Karpas-422 (cell line): ENCODE measurements around the gene FKBP1A. TPM values are rescaled to one million over a fixed set of nuclear protein-coding genes. Genes with fewer than 3 reads are reported as not detected.
"Not testable (repeated sequence)": the region's sequence is repeated elsewhere in the genome, so short reads cannot be mapped to it uniquely, and the experiment has no call there.

Experiments
- DNase-seq: peaks from one replicate; pipeline ENCODE4 v3.0.0-alpha.2; 2015
- H2AFZ ChIP-seq: fragments of 200-600 bp; sonication (generic); 2 replicates; pipeline ENCODE4 v1.6.1; 2014; ENCODE audit warnings: antibody characterized with exemption, low read length, mixed read lengths
- H3K27ac ChIP-seq: fragments of 200-600 bp; sonication (generic); 2 replicates; pipeline ENCODE4 v1.5.1; 2014; ENCODE audit warnings: mild to moderate bottlenecking, low read length, moderate library complexity
- H3K27me3 ChIP-seq: fragments of 200-600 bp; sonication (generic); 2 replicates; pipeline ENCODE4 v1.6.1; 2014; ENCODE audit warnings: low read length, mixed read lengths
- H3K36me3 ChIP-seq: fragments of 200-600 bp; sonication (generic); 2 replicates; pipeline ENCODE4 v1.6.1; 2014; ENCODE audit warnings: low read length, mixed read lengths; ENCODE audit not compliant: insufficient read depth
- H3K4me1 ChIP-seq: fragments of 200-600 bp; sonication (generic); 2 replicates; pipeline ENCODE4 v1.6.1; 2014; ENCODE audit warnings: mild to moderate bottlenecking, low read length, mixed read lengths
- H3K4me2 ChIP-seq: fragments of 200-600 bp; sonication (generic); 2 replicates; pipeline ENCODE4 v1.6.1; 2014; ENCODE audit warnings: low read length, low read depth, mild to moderate bottlenecking; ENCODE audit not compliant: poor library complexity, severe bottlenecking
- H3K4me3 ChIP-seq: fragments of 200-600 bp; sonication (generic); 2 replicates; pipeline ENCODE4 v1.5.1; 2014; ENCODE audit warnings: mild to moderate bottlenecking, antibody characterized with exemption, low read length, mixed read lengths
- H3K79me2 ChIP-seq: fragments of 200-600 bp; sonication (generic); 2 replicates; pipeline ENCODE4 v1.6.1; 2014; ENCODE audit warnings: mild to moderate bottlenecking, low read length, mixed read lengths
- H3K9ac ChIP-seq: fragments of 200-600 bp; sonication (generic); 2 replicates; pipeline ENCODE4 v1.6.0; 2014; ENCODE audit warnings: low read length
- H3K9me2 ChIP-seq: fragments of 200-600 bp; sonication (generic), shearing (Covaris generic); replicated peaks from 2 replicates; pipeline ENCODE4 v1.6.0; 2014; ENCODE audit warnings: mild to moderate bottlenecking, low read length, moderate library complexity; ENCODE audit not compliant: insufficient read depth
- H3K9me3 ChIP-seq: fragments of 300-700, 200-600 bp; sonication (generic); 2 replicates; pipeline ENCODE4 v1.6.1; 2014; ENCODE audit warnings: low read length, mixed read lengths
- H4K20me1 ChIP-seq: fragments of 200-600 bp; sonication (generic); 2 replicates; pipeline ENCODE4 v1.6.1; 2014; ENCODE audit warnings: mild to moderate bottlenecking, antibody characterized with exemption, low read length, low read depth; ENCODE audit not compliant: insufficient read depth
- total RNA-seq: library from RNA; depleted of rRNA; stranded (reverse); fragments of >200 nt; shearing (Covaris generic); gene quantifications from 2 replicates; pipeline ENCODE4 v1.2.3, GENCODE V29; 2014; ENCODE audit warnings: low replicate concordance

The FKBP1A gene
- total RNA-seq, 1 experiment from 2014 or later, result 187 TPM

DNA sequence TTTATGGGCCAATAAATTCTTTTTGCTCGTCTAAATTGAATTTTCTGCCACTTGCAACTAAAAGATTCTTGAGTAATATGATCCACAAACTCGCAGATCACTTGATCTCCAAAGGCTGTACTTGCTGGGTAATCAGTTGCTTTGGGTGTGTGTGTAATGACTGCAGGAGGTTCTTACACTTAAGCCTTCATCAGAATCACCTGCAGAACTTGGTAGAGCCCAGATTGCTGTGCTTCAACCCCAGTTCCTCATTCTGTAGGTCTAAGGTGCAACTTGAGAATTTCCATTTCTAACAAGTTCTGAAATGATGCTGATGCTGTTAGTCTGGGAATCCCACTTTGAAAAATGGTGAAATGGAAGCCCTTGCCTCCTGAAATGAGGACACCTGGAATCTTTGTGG lies 12.9 kb upstream of the FKBP1A start:
- H3K27ac ChIP-seq, result no peak overlapping the region
- H3K9me3 ChIP-seq, result no peaks in the 10 kb centered on the region
- H3K9ac ChIP-seq, result no peak overlapping the region
- H3K4me2 ChIP-seq, result no peak overlapping the region
- no peaks in the 10 kb centered on the region for H3K4me1 ChIP-seq
- H3K79me2 ChIP-seq, result no peaks in the 10 kb centered on the region
- H4K20me1 ChIP-seq, result no peaks in the 10 kb centered on the region
- no peaks in the 10 kb centered on the region for H3K9me2 ChIP-seq
- no peak overlapping the region for H2AFZ ChIP-seq
- H3K27me3 ChIP-seq, result no peaks in the 10 kb centered on the region
- no peak overlapping the region for H3K4me3 ChIP-seq
- no peak for DNase-seq
- H3K36me3 ChIP-seq, result no peaks in the 10 kb centered on the region

DNA sequence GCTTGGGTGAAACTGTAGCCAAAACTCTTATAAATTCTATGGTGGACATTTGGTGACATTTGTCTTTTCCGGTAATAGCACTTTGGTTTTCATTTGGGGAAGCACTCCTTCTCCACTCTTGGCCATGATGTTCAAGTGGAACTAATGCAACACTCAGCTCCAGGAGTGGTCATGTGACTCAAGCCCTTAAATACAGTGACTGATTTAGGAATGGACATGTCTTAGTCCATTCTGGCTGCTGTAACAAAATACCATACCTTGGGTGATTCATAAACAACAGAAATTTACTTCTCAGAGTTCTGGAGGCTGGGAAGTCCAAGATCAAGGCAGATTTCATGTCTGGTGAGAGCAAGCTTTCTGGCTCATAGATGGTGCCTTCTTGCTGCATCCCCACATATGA lies 10.8 kb upstream of the FKBP1A start:
- H3K9ac ChIP-seq, result no peak overlapping the region
- H3K79me2 ChIP-seq, result no peaks in the 10 kb centered on the region
- no peak overlapping the region for H3K27ac ChIP-seq
- H4K20me1 ChIP-seq, result no peaks in the 10 kb centered on the region
- H3K9me3 ChIP-seq, result no peaks in the 10 kb centered on the region
- no peaks in the 10 kb centered on the region for H3K9me2 ChIP-seq
- no peaks in the 10 kb centered on the region for H3K36me3 ChIP-seq
- no peak for DNase-seq
- no peaks in the 10 kb centered on the region for H3K27me3 ChIP-seq
- no peak overlapping the region for H2AFZ ChIP-seq
- H3K4me1 ChIP-seq, result peaks cover 4% of the 10 kb centered on the region
- no peak overlapping the region for H3K4me2 ChIP-seq
- H3K4me3 ChIP-seq, result no peak overlapping the region

DNA sequence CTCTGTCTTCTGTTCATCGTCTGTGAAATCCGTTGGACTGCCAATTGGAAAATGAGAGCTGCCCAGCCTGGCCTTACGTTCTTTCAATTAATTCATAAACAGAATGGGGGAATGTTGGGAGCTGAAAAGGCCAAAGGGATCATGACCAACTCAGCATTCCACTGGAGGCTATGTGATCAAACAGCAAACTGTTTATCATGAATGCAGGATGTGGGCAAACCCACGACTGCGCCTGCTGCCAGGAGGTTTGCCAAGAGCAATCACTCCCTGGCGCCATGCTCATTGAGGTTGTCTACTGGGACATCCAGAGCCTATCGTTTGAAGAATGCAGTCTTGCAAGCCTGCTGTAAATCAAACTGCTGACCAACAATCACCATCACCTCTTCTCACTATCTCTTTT lies 9.3 kb upstream of the FKBP1A start:
- Histone ChIP-seq H3K4me2 (no peak overlapping the region), H3K27ac (no peak overlapping the region), H3K79me2 (no peaks in the 10 kb centered on the region), H2AFZ (no peak overlapping the region), H3K9me2 (no peaks in the 10 kb centered on the region), H3K9ac (no peak overlapping the region), H4K20me1 (no peaks in the 10 kb centered on the region), H3K36me3 (no peaks in the 10 kb centered on the region), H3K4me1 (peaks cover 19% of the 10 kb centered on the region), H3K9me3 (no peaks in the 10 kb centered on the region), H3K4me3 (no peak overlapping the region), H3K27me3 (no peaks in the 10 kb centered on the region)
- DNase-seq, result no peak

DNA sequence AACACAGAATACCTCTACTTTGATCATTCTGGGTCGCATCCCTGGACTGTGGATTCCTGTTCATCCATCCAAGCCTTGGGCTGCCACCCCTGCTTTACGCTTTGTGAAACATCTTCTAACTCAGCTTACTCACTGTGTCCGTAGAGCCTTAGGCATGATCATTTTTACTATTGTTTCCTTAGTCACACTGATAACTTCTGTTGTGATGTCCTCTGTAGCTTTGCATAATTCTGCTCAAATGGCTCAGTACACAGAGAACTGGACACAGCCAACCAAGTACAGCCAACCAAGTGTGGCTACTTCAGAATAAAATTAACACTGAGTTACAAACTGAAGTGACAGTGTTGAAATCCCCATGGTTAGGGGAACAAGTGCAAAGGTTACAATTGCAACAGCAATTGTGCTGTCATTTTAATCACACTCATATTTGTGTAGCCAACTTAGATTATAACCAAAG lies 8.6 kb upstream of the FKBP1A start:
- H3K4me1 ChIP-seq, result peaks cover 19% of the 10 kb centered on the region
- no peaks in the 10 kb centered on the region for H3K79me2 ChIP-seq
- H3K4me3 ChIP-seq, result no peak overlapping the region
- H3K27me3 ChIP-seq, result no peaks in the 10 kb centered on the region
- H3K36me3 ChIP-seq, result no peaks in the 10 kb centered on the region
- no peak for DNase-seq
- H3K9ac ChIP-seq, result no peak overlapping the region
- no peak overlapping the region for H3K27ac ChIP-seq
- H4K20me1 ChIP-seq, result no peaks in the 10 kb centered on the region
- H2AFZ ChIP-seq, result no peak overlapping the region
- no peaks in the 10 kb centered on the region for H3K9me2 ChIP-seq
- no peaks in the 10 kb centered on the region for H3K9me3 ChIP-seq
- no peak overlapping the region for H3K4me2 ChIP-seq

DNA sequence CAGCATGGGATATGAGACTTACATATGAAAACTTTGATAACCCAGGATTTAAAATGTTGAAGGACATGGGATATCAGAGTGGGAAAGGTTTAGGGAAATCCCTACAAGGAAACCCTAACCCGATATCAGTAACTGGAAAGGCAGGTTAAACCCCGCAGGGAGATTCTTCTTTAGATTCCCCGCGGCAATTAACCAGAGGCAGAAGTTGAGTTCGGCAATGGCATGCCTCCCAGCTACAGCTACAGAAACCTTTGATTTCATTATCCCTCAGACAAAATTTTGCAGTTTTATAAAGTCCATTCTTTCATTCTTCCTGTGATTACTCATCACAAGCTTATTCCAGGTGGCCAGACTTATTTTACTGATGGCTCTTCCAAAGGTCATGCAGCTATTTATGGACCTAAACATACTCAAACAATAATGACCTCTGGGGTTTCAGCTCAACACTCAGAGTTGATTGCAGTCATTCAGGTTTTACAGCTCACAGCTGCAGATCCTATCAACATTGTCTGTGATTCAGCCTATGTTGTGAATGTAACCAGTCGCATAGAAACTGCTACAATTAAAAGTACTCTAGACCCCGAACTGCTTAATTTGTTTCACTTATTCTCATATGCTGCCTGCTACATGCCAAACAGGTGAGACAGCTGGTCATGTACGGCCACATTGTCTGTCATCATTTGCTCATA lies 7.0 kb upstream of the FKBP1A start:
- not testable (repeated sequence) for H3K9me2 ChIP-seq, H3K4me2 ChIP-seq, H3K36me3 ChIP-seq, H3K79me2 ChIP-seq, H3K27ac ChIP-seq, H2AFZ ChIP-seq, H3K9ac ChIP-seq, H3K9me3 ChIP-seq, H3K27me3 ChIP-seq, DNase-seq, H4K20me1 ChIP-seq, H3K4me3 ChIP-seq
- peaks cover 19% of the 10 kb centered on the region for H3K4me1 ChIP-seq

DNA sequence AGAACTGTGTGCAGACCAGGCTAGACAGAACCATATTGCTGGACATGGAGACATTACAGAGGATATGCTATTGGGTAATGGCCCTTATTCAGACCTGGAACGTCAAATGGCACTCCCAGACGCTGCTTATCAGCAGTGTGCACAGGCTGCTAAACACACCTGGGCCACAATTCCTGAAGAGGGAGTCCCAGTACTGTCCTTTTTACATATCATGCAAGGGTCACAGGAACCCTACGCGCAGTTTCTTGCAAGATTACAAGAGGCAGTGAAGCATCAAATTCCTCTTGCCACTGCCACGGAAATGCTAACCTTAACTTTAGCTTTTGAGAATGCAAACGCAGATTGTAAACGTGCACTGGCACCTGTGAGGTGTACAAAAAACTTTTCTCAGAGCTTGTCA lies 5.3 kb upstream of the FKBP1A start:
- Histone ChIP-seq H3K9ac (peak overlapping the region; percentile 12; the same call in 1 of the 2 replicates), H3K4me3 (peak overlapping the region; percentile 27; the same call in 1 of the 2 replicates), H3K4me1 (peaks cover 27% of the 10 kb centered on the region), H3K4me2 (peak overlapping the region; percentile 65)
- peak; percentile 73 for DNase-seq
- H3K27me3 ChIP-seq, H3K27ac ChIP-seq, H4K20me1 ChIP-seq, H2AFZ ChIP-seq, H3K36me3 ChIP-seq, H3K9me3 ChIP-seq, H3K79me2 ChIP-seq, H3K9me2 ChIP-seq: not testable (repeated sequence)

DNA sequence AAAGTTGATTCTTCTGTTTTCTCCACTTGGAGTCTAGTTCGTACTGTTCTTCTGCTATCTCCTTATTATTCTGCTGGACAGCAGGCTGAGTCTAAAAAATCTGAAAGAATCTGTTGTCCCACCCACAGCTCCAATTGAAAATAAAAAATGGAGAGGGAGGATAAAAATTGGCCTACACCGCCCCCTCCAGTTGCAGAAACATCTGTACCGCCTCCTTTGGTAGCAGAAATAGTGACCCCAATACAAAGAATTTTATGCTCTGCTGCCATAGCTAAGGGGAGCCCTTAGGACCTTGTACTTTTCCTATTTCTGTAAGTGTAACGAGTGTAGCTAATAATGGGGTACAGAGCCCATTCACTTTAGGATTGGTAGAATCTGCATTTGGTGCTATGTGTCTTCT lies 4.9 kb upstream of the FKBP1A start:
- Histone ChIP-seq H3K27me3 (no peaks in the 10 kb centered on the region), H3K9me2 (no peaks in the 10 kb centered on the region), H3K4me1 (peaks cover 28% of the 10 kb centered on the region), H3K9ac (0 out of 2 replicates have a peak overlapping the region, but pooled peaks have one; percentile 12), H3K9me3 (no peaks in the 10 kb centered on the region), H3K4me2 (peak overlapping the region; percentile 65), H3K79me2 (peaks cover 1% of the 10 kb centered on the region), H3K36me3 (no peaks in the 10 kb centered on the region), H4K20me1 (no peaks in the 10 kb centered on the region), H3K27ac (no peak overlapping the region), H2AFZ (no peak overlapping the region), H3K4me3 (peak overlapping the region; percentile 27; the same call in 1 of the 2 replicates)
- DNase-seq, result peak; percentile 69

DNA sequence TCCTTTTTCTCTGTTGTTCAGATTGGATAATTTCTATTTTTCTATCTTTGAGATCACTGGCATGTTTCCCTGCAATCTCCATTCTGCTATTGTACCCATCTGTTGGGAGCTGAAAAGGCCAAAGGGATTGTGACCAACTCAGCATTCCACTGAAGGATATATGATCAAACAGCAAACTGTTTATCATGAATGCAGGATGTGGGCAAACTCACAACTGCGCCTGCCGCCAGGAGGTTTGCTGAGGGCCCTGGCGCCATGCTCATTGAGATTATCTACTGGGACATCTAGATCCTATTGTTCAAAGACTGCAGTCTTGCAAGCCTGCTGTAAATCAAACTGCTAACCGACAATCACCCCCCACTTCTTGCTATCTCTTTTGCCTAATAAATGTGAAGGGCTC lies 3.8 kb upstream of the FKBP1A start:
- no peaks in the 10 kb centered on the region for H3K36me3 ChIP-seq
- H3K79me2 ChIP-seq, result peaks cover 11% of the 10 kb centered on the region
- no peak for DNase-seq
- no peak overlapping the region for H3K27ac ChIP-seq
- no peak overlapping the region for H3K9ac ChIP-seq
- peaks cover 7% of the 10 kb centered on the region for H4K20me1 ChIP-seq
- no peaks in the 10 kb centered on the region for H3K9me2 ChIP-seq
- peaks cover 30% of the 10 kb centered on the region for H3K4me1 ChIP-seq
- H3K27me3 ChIP-seq, result no peaks in the 10 kb centered on the region
- H3K4me2 ChIP-seq, result no peak overlapping the region
- H3K4me3 ChIP-seq, result no peak overlapping the region
- H3K9me3 ChIP-seq, result no peaks in the 10 kb centered on the region
- no peak overlapping the region for H2AFZ ChIP-seq
